HK-2 (cell line): ENCODE measurements around the gene NCOA5.
"Not testable (repeated sequence)": the region's sequence is repeated elsewhere in the genome, so short reads cannot be mapped to it uniquely, and the experiment has no call there.

Experiments used
- DNase-seq: peaks from one replicate; pipeline ENCODE4 v3.0.0-alpha.2; 2018; ENCODE audit not compliant: unreplicated experiment

Gene NCOA5

GRCh38 chr20:46091622-46092535 is 2.1 kb upstream of the NCOA5 start:
- DNase-seq: not testable (repeated sequence)

- no peak for DNase-seq
These were observed 670 bp downstream of the NCOA5 start for GRCh38 chr20:46089167-46089416.

GRCh38 chr20:46088409-46089166 is 1.2 kb downstream of the NCOA5 start:
- no peak for DNase-seq

GRCh38 chr20:46087161-46087560 is 2.6 kb downstream of the NCOA5 start:
- DNase-seq: no peak

- no peak for DNase-seq
These were observed 4.4 kb downstream of the NCOA5 start for GRCh38 chr20:46085179-46085851.

- DNase-seq: no peak
These were observed 5.0 kb downstream of the NCOA5 start for GRCh38 chr20:46084805-46085178.

- no peak for DNase-seq
These were observed 6.2 kb downstream of the NCOA5 start for GRCh38 chr20:46083531-46084061.

- no peak for DNase-seq
These were observed 6.7 kb downstream of the NCOA5 start for GRCh38 chr20:46083101-46083500.

- DNase-seq: no peak
These were observed 8.7 kb downstream of the NCOA5 start for GRCh38 chr20:46081074-46081473.

- no peak for DNase-seq
These were observed 10.8 kb downstream of the NCOA5 start for GRCh38 chr20:46078954-46079353.

GRCh38 chr20:46077642-46078305 is 12.0 kb downstream of the NCOA5 start:
- DNase-seq: no peak

- DNase-seq: no peak
These were observed 13.0 kb downstream of the NCOA5 start for GRCh38 chr20:46076806-46077205.

- DNase-seq: no peak
These were observed 15.8 kb downstream of the NCOA5 start for GRCh38 chr20:46074006-46074405.

- DNase-seq: no peak
These were observed 16.3 kb downstream of the NCOA5 start for GRCh38 chr20:46073443-46073842.

- DNase-seq: no peak
These were observed 16.7 kb downstream of the NCOA5 start for GRCh38 chr20:46073024-46073423.

- DNase-seq: no peak
These were observed 18.2 kb downstream of the NCOA5 start for GRCh38 chr20:46071573-46071972.

- no peak for DNase-seq
These were observed 19.4 kb downstream of the NCOA5 start for GRCh38 chr20:46070215-46070900.

GRCh38 chr20:46065691-46066090 is 24.1 kb downstream of the NCOA5 start:
- DNase-seq: no peak

GRCh38 chr20:46065006-46065405 is 24.8 kb downstream of the NCOA5 start:
- no peak for DNase-seq

GRCh38 chr20:46063652-46064054 is 26.1 kb downstream of the NCOA5 start:
- no peak for DNase-seq

GRCh38 chr20:46063151-46063550 is 26.6 kb downstream of the NCOA5 start:
- no peak for DNase-seq
